Left lung (tissue), 10 donors: ENCODE results near the gene CFAP65. TPM values are rescaled to one million over a fixed set of nuclear protein-coding genes. Genes with fewer than 3 reads are reported as not detected.

ENCODE experiments used
- ATAC-seq: fragments of 200-7000 bp; cut with Tn5 transposase; one replicate; pipeline ENCODE4 v1.9.1; 2020; ENCODE audit warnings: moderate library complexity
- DNase-seq, 4 donors: peaks; one replicate each; pipeline ENCODE4 v3.0.0-alpha.2; 2013 to 2020
- H3K27ac ChIP-seq, 2 donors: fragments of 200-600 bp; sonication (generic) in 1 of 2; one replicate each; pipeline versions ENCODE4 v1.5.0 to v1.8.0; 2020 to 2021
- H3K27me3 ChIP-seq, 2 donors: fragments of 200-600 bp; sonication (generic) in 1 of 2; one replicate each; pipeline versions ENCODE4 v1.5.0 to v1.8.0; 2020 to 2021
- H3K36me3 ChIP-seq, 2 donors: fragments of 200-600 bp; sonication (generic) in 1 of 2; one replicate each; pipeline versions ENCODE4 v1.5.0 to v1.8.0; 2020 to 2021
- H3K4me1 ChIP-seq, 2 donors: fragments of 200-600 bp; one replicate each; pipeline ENCODE4 v1.8.0; 2021
- H3K4me3 ChIP-seq, 2 donors: fragments of 200-600 bp; sonication (generic) in 1 of 2; one replicate each; pipeline versions ENCODE4 v1.5.0 to v1.8.0; 2020 to 2021; ENCODE audit warnings: mild to moderate bottlenecking in 1 of 2
- H3K9me3 ChIP-seq, 2 donors: fragments of 200-600 bp; sonication (generic) in 1 of 2; one replicate each; pipeline versions ENCODE4 v1.5.0 to v1.8.0; 2020 to 2021
- CTCF ChIP-seq, 2 donors: fragments of 200-600 bp; sonication (generic) in 1 of 2; IDR thresholded peaks; one replicate each; pipeline versions ENCODE4 v1.5.0 to v1.8.0; 2021; ENCODE audit warnings: antibody characterized with exemption in 2 of 2
- intact Hi-C, 2 donors: fragments of 100-400 bp; cut with DNase I; formaldehyde crosslinking; loops; one replicate each; pipeline versions ENCODE4 v1.11.2 to v1.14.2; 2022
- polyA plus RNA-seq, 6 donors: library from polyadenylated mRNA; unstranded; fragments of 120-200 nt; gene quantifications; one replicate each; pipeline ENCODE4 v1.2.1, GENCODE V29; 2013; ENCODE audit not compliant: insufficient read length in 6 of 6
- total RNA-seq, 2 donors: library from RNA; stranded (reverse); fragmentation: NEBNext Ultra II Directional; extraction: Animal tissue kit (Norgen Biotek cat#: 25700); gene quantifications; one replicate each; pipeline ENCODE4 v1.2.1, GENCODE V29; 2021
- donor health status: DM: no; HTN: yes; CAD: no.
- donor health status: DM: no; HTN: no; CAD: no.

The CFAP65 gene
- total and polyA plus RNA-seq, 8 donors: 0.83 to 4.3 (median 3.0) TPM; not detected in 1

GRCh38 chr2:218982586-218983262 lies 58.6 kb downstream of the CFAP65 start:
- no peak for DNase-seq
- H3K36me3 ChIP-seq: no peaks in the 10 kb centered on the region

GRCh38 chr2:218981881-218982585 lies 59.3 kb downstream of the CFAP65 start:
- no peak for TF ChIP-seq CTCF (IDR thresholded peaks at IDR 0.05)
- Histone ChIP-seq H3K36me3 (no peaks in the 10 kb centered on the region), H3K4me3 (no peak overlapping the region), H3K27me3 (peaks cover 75 to 100% of the 10 kb centered on the region in 2 donors), H3K9me3 (no peaks in the 10 kb centered on the region), H3K4me1 (peaks cover 14 to 46% of the 10 kb centered on the region in 2 donors), H3K27ac (no peak overlapping the region)
- intact Hi-C loops: no loop called here
- DNase-seq (no peak), ATAC-seq (peak; percentile 45)

More at GRCh38 chr2:218982586-218983262, 58.6 kb downstream of the CFAP65 start:
- Histone ChIP-seq H3K27ac (no peak overlapping the region), H3K9me3 (no peaks in the 10 kb centered on the region), H3K27me3 (peaks cover 82 to 100% of the 10 kb centered on the region in 2 donors), H3K4me1 (peaks cover 14 to 46% of the 10 kb centered on the region in 2 donors), H3K4me3 (no peak overlapping the region)
- intact Hi-C loops: no loop called here
- ATAC-seq: no peak
- no peak for TF ChIP-seq CTCF (IDR thresholded peaks at IDR 0.05)

- no peaks in the 10 kb centered on the region for H3K9me3 ChIP-seq
- H3K4me1 ChIP-seq: peaks cover 14 to 46% of the 10 kb centered on the region in 2 donors
- DNase-seq (no peak), ATAC-seq (no peak)
- H3K27me3 ChIP-seq: peaks cover 71 to 100% of the 10 kb centered on the region in 2 donors
- intact Hi-C loops: no loop called here
- H3K27ac ChIP-seq: no peak overlapping the region
- TF ChIP-seq CTCF (IDR thresholded peaks at IDR 0.05): no peak
- H3K4me3 ChIP-seq: no peak overlapping the region
- no peaks in the 10 kb centered on the region for H3K36me3 ChIP-seq
Measured at GRCh38 chr2:218981390-218981880, 59.9 kb downstream of the CFAP65 start.

- TF ChIP-seq CTCF (IDR thresholded peaks at IDR 0.05): no peak
- no peak for DNase-seq
- no peak overlapping the region for H3K4me3 ChIP-seq
Measured at GRCh38 chr2:218980735-218981389, 60.5 kb downstream of the CFAP65 start.

More at GRCh38 chr2:218980735-218981389, 60.5 kb downstream of the CFAP65 start:
- Histone ChIP-seq H3K9me3 (no peaks in the 10 kb centered on the region), H3K27me3 (peaks cover 67 to 100% of the 10 kb centered on the region in 2 donors), H3K4me1 (peaks cover 14 to 46% of the 10 kb centered on the region in 2 donors), H3K36me3 (no peaks in the 10 kb centered on the region), H3K27ac (no peak overlapping the region)
- intact Hi-C loops: no loop called here
- ATAC-seq: no peak
